HG03064 (cell line): Measurements from ENCODE around the gene MAPK8.
"Not testable (repeated sequence)": the region's sequence is repeated elsewhere in the genome, so short reads cannot be mapped to it uniquely, and the experiment has no call there.

Experiments used
- ATAC-seq: cut with Tn5 transposase; IDR thresholded peaks from one replicate; pipeline ENCODE4 v1.9.1; 2021; ENCODE audit warnings: low read depth; ENCODE audit not compliant: unreplicated experiment

MAPK8 gene

GRCh38 chr10:48332166-48332870 lies 25.8 kb downstream of the MAPK8 start:
- ATAC-seq = no peak

- ATAC-seq = no peak
Measured at GRCh38 chr10:48332871-48333216, 26.4 kb downstream of the MAPK8 start.

DNA sequence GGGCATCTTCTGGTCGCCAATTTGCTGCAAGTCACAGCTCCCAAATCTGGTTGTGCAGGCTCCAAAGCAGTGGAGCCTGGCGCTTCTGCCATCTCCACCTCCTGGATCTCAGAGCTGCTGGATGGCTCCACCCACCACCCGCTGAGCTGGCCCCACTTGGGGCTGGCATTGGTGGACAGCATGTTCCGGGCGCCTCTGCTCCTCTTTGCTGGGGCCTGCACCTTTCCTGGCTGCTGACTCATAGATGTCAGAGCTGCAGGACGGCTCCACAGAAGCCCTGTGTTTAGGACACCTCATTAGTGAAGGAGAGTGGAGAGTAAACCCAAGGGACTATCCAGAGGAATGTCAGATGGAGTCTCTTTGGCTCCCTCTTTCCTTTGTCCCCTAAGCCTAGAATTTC lies 27.4 kb downstream of the MAPK8 start:
- no peak for ATAC-seq

GRCh38 chr10:48335788-48336187 lies 29.3 kb downstream of the MAPK8 start:
- no peak for ATAC-seq

DNA sequence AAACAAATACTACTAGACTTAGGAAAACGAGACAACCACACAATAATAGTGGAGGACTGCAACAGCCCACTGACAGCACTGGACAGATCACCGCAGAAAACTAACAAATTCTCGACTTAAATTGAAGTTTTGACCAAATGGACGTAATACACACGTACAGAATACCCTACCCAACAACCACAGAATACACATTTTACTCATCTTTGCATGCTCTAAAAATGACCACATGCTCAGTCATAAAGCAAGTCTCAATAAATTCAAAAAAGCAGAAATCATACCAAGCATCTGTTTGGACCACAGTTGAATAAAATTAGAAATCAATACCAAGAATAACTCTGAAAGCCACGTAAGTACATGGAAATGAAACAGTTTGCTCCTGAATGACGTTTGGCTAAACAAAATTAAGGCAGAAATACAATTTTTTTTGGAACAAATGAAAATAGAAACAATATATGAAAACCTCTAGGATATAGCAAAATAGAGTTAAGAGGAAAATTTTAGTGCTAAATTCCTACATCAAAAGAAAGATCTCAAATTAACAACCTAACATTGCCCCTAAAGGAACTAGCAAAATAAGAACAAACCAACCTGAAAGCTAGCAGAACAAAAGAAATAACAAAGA lies 30.6 kb downstream of the MAPK8 start:
- peak; percentile 92 for ATAC-seq

DNA sequence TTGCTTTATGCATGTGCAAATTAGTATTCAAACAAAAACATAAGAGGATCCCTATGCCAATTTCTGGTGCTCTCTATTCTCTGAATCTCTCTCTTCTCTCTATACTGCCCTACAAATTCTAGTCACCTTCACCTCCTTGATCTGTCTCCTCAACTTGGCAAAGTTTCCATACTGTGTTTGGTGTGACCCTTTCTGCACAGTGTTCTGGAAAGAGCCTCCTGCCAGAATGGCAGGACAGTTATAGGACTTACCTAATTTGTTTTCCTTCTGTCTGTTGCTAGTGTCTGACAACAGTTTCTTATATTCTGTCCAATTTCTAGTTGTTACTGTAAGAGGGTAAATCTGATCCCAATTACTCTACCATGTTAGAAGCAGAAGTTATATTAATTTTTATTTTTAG lies 34.3 kb downstream of the MAPK8 start:
- no peak for ATAC-seq

DNA sequence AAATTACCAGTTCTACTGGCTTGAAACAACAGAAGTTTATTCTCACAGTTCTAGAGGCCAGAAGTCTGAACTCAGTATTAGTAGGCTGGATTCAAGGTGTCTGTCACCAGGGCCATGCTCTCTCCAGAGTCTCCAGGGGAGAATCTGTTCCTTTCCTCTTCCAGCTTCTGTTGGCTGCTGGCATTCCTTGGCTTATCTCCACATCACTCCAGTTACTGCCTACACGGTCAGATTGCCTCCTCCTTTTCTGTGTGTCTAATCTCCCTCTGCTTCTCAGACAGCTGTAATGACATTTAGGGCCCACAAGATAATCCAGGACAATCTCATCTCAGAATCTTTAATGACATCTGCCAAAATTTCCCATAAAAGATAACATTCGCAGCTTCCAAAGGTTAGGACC lies 36.6 kb downstream of the MAPK8 start:
- no peak for ATAC-seq

DNA sequence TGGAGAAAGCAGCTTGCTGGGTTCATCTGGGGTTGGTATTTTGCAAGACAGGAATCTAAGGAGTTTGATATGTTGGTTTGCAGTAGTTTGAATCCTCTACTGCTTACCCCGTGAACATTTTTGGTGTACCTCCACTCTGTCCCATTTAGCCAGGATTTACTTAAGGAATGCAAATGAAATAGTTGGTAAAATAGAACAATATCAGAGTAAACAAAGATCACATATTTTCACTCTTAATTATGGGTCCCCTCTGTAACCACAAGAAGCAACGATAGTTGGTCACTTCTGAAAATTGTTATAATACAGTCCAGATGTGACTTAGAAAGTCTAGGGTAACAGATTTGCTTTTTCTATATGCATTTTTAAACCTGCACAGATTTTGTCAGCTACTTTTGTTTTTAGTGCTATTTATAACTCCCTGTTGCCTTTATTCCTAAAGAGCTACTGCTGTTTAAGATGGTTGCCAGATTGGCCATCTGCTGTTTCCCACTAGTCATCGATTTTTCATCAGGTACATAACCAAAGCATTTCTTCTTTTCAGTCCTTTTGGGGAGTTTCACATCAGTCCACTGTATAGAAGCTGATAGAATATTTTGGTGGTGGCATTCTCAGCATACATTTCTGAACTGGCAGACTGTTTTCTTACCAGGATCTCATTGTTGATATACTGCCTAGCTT lies 37.6 kb downstream of the MAPK8 start:
- no peak for ATAC-seq

DNA sequence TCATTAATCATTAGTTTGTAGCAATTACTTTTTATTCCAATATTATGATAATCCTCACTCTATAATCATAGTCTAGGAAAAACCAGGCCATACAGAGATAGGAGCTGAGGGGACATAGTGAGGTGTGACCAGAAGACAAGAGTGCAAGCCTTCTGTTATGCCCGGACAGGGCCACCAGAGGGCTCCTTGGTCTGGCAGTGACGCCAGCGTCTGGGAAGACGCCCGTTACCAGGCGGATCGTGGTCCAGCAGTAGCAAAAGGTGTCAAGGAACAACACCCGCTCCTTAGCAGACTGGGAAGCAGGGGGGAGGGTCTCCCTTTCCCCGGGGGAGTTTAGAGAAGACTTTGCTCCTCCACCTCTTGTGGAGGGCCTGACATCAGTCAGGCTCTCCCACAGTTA lies 39.8 kb downstream of the MAPK8 start:
- ATAC-seq = not testable (repeated sequence)

GRCh38 chr10:48347539-48347938 lies 41.1 kb downstream of the MAPK8 start:
- not testable (repeated sequence) for ATAC-seq

DNA sequence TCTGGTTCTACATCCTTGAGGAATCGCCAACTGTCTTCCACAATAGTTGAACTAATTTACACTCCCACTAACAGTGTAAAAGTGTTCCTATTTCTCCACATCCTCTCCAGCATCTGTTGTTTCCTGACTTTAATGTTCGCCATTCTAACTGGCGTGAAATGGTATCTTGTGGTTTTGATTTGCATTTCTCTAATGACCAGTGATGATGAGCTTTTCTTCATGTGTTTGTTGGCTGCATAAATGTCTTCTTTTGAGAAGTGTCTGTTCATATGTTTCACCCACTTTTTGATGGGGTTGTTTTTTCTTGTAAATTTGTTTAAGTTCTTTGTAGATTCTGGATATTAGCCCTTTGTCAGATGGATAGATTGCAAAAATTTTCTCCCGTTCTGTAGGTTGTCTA lies 41.5 kb downstream of the MAPK8 start:
- not testable (repeated sequence) for ATAC-seq

DNA sequence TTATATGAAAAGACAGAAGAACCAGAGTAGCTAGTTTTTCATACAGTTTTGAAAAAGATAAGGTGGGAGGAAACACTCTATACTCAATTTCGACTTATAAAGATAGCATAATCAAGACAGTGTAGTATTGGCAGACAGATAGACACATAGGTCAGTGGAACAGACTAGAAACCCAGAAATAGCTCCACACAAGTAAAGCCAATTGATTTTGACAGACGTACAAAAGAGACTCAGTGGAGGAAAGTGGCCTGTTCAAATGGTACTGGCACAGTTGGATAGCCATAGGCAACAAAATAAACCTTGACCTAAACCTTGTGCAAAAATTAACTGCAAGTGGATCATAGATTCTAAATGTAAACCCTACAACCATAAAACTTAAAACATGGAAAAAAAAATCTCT lies 46.8 kb downstream of the MAPK8 start:
- no peak for ATAC-seq

DNA sequence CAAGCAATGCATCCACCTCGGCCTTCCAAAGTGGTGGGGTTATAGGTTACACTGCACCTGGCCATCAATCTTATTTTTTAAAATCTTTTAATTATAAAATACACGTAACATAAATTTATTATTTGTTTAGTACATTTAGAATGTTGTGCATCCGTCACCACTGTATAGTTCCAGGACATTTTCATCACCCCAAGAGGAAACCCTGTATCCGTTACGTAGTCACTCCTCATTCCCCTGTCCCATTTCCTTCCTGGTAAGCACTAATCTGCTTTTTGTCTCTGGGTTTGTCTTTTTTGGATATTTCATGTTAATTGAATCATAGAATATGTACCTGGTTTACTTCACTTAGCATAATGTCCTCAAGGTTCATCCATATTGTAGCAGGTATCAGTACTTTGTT lies 51.2 kb downstream of the MAPK8 start:
- ATAC-seq = no peak

DNA sequence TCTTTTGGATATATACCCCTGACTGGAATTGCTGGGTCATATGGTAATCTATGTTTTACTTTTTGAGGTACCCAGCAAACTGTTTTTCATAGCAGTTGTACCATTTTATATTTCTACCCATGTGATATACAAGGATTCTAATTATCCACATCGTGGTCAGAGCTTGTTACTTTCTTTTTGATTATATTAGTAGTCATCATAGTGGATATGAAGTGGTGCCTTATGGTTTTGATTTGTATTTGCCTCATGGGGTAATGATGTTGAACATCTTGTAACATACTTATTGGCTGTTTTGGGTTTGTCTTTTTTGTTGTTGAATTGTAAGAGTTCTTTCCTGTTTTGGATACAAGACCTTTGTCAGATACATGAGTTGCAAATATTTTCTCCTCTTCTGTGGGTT lies 51.7 kb downstream of the MAPK8 start:
- ATAC-seq = no peak

DNA sequence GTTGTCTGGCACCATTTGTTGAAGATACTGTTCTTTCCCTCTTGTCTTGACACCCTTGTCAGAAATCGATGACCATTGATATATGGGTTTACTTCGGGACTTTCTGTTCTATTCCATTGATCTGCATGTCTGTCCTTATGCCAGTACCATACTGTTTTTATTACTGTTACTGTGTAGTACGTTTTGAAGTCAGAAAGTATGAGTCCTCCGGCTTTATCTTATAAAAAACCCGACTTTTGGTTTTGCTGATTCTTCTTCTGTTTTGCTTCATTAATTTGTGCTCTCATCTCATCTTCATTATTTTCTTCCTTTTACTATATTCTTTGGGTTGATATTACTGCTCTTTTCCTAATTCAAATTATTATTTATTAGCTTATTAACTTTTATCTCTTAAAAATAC lies 52.4 kb downstream of the MAPK8 start:
- no peak for ATAC-seq

- ATAC-seq = no peak
Measured at GRCh38 chr10:48361176-48361575, 54.7 kb downstream of the MAPK8 start.

DNA sequence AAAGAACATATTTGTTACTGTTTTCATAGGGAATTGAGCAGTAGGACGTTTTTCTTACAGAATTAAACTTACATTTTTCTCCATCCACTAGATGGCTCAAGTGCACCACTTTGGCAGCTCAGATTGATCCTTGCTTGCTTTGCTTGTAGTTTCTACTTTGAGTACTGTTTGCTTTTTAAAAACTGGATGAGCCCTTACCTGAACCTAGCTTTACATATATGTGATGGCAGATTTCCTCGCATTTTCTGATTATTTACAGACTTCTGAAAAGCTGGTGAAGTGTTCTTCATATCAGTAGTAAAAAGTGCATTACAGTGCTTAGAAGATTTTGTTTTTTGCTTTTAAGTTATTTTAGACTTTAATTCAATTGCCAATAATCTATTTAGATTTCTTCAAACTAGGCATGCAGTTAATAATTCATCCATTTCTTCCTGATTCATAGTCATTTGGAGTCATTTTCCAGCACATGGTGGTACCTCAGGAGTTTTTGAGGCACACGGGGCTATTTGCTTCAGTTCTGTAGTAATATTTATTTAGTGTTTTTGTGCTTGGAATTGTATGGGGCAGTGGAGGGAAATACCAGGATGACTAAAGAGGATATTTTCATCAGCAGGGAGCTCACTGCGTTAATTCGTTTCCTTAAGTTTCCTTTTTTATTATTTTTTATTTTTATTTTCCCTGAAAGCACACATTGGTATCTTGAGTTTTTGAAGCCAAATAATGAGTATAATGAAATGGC lies 57.3 kb downstream of the MAPK8 start:
- no peak for ATAC-seq

GRCh38 chr10:48364659-48365405 lies 58.4 kb downstream of the MAPK8 start:
- no peak for ATAC-seq

- no peak for ATAC-seq
Measured at GRCh38 chr10:48365668-48366067, 59.2 kb downstream of the MAPK8 start.

DNA sequence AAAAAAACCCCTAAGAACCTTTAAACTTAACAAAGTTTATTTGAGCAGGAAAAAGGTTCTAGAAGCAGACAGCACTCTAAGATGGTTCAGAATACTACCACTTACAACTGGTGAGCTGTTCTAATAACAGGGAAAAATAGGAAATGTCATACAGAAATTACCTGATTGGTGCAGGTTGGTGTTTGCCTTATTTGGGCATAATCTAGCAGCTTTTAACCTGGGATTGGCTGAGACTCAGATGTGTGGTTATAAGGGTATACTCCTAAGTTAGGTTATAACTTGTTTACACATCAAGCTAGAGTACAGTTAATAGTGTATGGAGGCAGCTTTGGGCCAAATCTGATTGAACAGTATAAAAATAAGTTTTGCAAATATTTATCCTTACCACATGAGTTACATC lies 59.8 kb downstream of the MAPK8 start:
- ATAC-seq = no peak

GRCh38 chr10:48369501-48369900 lies 63.0 kb downstream of the MAPK8 start:
- ATAC-seq = no peak
